ENCODE results near the gene FBXL19.
"Not testable (repeated sequence)": the region's sequence is repeated elsewhere in the genome, so short reads cannot be mapped to it uniquely, and the experiment has no call there.

The FBXL19 gene, protein sequence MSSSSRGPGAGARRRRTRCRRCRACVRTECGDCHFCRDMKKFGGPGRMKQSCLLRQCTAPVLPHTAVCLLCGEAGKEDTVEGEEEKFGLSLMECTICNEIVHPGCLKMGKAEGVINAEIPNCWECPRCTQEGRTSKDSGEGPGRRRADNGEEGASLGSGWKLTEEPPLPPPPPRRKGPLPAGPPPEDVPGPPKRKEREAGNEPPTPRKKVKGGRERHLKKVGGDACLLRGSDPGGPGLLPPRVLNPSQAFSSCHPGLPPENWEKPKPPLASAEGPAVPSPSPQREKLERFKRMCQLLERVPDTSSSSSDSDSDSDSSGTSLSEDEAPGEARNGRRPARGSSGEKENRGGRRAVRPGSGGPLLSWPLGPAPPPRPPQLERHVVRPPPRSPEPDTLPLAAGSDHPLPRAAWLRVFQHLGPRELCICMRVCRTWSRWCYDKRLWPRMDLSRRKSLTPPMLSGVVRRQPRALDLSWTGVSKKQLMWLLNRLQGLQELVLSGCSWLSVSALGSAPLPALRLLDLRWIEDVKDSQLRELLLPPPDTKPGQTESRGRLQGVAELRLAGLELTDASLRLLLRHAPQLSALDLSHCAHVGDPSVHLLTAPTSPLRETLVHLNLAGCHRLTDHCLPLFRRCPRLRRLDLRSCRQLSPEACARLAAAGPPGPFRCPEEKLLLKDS

DNA sequence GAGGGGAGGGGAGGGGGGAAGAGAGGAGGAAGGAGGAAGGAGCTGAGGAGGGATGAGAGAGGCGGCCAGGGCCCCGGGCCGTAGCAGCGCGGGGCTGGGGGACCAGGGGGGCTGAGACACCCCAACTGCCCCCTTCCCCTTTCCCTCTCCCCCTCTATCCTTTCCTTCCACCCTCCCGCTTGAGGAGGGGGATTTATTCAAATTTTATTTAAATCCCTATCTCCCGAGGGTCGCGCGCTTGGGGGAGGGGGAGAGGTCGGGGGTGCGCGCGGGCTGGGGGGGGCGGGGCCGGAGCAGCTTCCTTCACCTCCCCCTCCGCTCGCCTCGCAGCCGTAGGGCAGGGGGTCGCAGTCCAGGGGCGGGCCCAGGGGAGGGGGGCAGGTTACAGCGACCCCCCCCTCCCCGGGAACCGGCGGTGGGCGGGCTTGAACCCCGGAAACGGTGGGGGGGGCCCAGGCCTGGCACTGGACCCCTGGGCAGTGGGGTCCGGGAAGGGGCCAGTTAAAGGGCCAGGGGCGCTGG lies at the start of gene FBXL19:
FBXL19 (plus strand) TSS at position 19 of the 522 bp plus-strand sequence. CDS start 2,183 bp downstream, outside the sequence.
- DNase-seq, result no peak

DNA sequence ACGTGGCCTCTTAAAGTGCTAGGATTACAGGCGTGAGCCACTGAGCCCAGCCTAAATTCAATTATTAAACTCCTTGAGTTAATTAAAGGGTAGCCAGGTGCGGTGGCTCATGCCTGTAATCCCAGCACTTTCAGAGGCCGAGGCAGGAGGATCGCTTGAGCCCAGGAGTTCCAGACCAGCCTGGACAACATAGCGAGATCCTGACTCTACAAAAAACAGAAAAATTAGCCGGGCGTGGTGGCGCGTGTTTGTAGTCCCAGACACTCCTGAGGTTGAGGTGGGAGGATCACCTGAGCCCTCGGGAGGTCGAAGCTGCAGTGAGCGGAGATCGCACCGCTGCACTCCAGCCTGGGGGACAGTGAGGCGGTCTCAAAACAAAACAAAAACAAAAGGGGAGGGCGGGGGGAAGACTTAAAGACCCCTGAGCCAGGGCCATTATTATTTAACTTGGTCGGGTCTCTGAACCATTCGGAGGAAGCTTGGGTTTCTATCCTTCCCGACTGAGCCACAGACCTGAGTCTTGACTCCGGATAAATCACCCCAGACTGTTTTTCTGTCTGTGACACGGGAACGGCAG lies 49.0 kb upstream of the FBXL19 start:
- no peak for DNase-seq

DNA sequence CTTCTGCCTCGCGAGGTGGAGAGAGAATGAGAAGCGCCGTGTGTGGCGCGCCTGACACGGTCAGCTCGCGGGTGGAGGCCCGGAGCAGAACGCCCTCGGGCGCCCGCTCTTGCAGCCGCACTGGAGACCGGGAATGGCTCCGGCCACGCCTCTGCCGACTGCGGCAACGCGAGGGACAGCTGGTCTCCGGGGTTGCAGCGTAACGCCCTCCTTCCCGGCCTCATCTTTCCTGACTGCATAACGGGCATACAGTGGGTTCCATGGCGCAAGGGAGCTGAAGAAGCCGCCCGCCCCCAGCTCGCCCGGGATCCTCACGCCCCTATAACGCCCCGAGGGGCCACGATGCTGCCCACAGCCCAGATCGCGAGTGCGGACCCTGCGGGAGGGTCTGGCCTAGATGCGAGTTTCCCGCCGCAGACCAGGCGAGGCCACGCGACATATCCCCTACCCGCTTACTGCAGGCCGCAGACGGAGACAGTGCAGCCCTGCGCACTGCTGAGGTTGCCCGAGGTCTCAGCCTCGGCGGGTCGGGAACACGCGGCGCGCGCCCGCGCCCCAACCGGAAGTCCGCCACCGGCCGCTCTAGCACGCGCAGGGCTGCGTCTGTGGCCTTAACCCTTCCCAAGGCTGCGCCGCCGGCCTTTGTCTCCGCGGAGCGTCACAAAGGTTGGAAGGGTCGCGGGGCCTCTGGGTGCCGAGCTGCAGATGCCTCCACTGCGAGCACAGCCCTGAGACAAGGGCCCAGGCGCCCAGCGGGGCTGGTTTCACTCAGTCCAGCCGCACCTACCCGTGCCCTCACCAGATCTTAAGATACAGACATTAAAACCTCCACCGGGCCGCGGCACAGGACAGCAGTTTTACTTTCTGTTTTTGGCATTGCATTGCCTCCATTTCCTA lies 48.3 kb upstream of the FBXL19 start:
- peak; percentile 89 for DNase-seq

DNA sequence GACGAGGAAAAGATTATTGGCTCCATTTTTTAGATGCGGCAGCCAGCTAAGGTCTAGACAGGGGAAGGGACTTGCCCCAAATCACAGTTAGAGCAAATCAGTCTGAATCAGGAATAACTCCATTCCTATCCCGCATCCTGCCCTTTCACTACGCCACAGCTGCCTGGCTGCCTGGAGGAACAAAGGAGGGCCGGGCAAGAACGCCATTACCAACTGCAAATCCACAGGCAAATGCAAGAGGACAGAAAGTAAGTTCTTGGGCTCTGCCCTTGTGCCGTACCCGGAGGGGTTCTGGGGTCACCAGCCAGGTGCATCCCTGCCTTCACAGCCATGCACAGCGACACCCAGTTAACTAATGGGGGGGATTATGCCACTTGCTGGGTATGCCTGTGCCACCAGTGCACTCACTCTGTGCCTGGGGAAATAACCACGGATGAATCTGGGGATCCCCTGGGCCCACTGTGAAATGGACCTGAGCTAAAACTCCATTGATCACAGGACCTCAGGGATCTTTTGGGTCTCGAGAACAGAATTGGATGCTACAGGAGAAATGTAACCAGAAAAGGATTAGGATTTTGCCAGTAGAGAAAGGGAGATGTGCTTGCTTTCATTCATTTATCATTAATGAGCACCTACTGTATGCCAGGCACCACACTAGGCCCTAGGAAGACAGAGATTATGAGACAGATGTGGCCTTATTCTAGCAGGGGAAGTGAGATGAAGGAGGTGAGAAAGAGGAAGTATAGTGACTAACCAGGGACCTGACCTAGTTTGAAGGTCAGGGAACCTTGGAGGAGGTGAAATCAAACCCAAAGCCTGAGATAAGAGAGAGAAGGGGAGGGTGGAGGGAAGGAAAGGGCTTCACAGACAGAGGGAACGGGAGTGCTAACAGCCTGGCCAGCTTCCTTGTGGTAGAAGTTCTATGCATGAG lies 47.2 kb upstream of the FBXL19 start:
- no peak for DNase-seq

DNA sequence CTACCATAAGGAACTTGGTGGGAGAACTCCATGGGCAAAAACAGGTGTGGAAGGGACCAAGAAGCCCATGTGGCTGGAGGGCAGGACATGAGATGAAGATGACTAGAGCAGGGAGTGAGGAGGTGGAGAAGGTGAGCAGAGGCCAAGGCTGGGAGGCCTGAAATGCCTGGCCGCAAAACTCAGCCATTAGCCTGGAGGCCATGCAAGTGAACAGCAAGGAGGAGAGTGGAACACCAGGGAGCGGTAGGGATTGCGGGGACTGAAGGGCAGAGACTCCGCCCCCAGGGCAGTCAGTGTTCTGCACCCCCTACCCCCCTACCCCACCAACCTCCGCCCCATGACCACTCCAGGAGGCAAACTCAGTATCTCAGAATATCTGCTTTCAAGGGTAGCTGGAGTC lies 46.5 kb upstream of the FBXL19 start:
- no peak for DNase-seq

DNA sequence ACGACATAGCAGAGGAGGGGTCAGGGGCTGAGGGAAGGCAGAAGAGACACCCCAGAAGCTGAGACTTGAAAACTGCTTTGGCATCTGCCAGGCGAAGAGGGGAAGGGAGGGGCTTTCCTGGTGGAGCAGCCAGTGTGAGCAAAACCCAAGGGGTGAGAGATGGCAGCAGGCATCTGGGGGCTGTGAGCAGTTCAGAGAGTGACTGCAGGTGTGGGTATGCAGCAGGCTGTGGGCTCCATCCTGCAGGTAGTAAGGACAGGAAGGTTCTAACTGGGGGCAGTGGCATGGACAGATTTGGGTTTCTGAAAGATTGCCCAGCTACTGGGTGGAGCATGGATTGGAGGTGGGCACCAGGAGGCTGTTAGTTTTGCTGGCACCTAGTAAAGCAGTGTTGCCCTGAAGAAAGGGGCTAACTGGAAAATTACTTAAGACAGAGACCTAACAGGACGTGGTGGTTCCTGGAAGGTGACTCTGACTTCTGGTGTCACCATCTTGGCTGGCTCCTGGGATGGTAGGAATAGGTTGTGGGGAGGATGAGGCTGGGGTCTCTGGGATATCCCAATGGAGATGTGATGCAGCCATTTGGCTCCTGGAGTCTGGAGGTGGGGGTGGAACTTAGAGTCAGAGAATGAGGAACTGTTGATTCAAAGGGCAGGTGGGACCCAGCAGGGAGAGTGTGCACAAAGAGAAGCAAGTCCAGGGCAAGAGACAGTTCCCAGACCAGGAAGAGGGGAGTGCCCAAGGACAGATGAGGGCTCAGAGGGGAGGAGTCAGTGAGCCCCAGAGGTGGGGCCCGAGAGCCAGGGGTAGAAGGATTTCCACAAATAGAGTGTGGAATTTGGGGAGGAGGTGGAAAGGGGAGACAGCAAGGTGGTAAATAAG lies 40.7 kb upstream of the FBXL19 start:
- no peak for DNase-seq

DNA sequence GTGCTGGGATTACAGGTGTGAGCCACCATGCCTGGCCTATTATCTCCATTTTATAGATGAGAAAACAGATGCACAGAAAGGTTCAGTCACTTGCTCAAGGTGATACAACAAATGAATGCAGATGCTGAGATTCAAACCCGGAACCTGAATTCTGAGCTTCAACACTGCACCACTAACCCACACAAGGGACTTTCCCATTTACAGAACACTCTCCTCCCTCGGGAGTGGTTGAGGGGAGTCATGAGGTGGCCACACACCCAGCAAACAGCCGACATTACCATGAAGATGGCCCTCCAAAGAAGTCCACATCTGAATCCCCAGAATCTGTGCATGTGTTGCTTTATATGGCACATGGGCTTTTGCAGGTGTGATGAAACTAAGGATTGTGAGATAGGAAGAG lies 38.6 kb upstream of the FBXL19 start:
- DNase-seq, result no peak

DNA sequence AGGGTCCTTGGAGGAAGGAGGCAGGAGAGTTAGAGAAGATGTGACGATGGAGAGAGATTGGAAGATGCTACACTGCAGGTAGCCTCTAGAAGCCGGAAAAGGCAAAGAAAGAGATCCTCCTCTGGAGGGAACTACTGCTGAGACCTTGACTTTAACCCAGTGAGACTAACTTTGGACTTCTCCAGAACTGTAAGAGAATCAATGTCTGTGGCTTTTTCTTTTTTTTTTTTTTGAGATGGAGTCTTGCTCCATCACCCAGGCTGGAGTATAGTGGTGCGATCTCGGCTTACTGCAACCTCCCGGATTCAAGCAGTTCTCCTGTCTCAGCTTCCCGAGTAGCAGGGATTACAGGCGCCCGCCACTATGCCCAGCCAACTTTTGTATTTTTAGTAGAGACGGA lies 38.2 kb upstream of the FBXL19 start:
- DNase-seq, result no peak

DNA sequence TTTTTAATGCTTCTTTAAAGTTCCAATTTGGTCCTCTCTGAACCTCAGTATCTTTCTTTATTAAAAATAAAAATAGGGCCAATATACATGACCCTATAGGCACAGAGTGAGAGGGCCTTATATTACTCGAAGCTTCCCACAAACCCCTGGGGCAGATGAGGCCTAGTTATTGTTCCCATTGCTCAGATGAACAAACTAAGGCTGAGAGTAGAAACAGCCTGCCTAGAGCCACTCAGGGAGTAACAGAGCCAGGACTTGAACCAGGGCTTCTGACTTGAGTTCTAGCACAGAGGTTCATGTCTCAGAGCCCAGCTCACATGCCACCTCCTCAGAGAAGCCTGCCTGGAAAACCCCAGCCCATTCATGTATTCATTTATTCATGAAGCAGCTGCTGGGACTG lies 37.2 kb upstream of the FBXL19 start:
- DNase-seq, result no peak

DNA sequence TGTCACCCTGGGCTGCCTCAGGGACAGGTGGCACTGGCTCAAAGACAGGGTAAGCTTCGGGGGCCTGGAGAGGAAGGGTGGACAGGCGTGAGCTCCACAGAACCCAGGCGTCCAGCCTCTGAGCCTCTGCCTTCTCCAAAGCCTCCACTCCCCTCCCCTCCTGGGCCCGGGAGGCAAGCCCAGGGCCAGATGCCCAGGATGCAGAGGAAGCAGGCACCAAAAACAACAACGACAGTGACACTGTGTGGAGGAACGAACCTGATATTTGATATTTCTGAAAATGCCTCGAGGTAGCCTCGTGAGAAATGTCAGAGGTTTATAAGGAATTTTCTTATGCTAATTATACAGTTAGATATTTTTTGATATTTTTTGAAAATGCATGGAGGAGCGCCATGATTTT lies 35.4 kb upstream of the FBXL19 start:
- no peak for DNase-seq

DNA sequence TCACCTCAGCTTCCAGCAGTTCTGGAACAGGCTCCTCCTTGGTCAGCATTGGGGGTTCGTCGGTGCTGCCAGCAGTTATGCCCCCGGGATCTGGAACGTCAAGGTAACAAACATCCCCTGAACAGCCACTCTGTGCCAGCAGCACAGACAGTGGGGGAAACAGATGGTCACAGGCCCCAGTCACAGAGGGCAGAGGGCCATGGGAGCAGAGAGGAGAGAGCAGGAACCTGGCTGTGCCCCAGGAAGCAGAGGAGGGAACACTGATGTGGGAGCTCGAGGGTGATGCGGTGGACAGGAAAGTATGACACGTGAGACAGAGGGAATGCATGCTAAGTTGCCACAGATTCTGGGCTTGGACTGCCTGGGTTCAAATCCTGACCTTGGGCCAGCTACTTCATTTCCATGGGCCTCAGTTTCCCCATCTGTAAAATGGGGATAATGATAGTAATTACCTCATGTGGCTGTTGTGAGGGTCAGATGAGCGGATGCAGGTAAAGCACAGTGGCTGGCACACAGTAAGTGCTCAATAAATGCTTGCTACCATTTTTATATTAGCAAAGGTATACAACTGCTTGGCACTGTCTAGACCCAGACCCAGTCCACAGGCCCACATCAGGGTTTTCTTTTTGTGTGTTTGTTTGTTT lies 34.4 kb upstream of the FBXL19 start:
- no peak for DNase-seq

DNA sequence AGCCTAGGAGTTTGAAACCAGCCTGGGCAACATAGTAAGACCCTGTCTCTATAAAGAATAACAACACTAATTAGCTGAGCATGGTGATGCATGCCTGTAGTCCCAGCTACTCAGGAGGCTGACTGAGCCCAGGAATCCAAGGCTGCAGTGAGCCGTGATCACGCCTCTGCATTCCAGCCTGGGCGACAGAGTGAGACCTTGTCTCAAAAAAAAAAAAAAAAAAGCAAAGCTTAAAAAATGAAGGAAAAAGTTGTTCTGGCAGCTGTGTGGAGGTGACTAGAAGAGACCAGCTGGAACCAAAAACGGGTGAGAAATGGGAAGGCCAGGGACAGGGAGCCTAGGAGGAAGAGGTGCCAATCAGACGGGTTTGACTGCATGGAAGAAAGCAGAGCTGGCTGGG lies 33.7 kb upstream of the FBXL19 start:
- no peak for DNase-seq

DNA sequence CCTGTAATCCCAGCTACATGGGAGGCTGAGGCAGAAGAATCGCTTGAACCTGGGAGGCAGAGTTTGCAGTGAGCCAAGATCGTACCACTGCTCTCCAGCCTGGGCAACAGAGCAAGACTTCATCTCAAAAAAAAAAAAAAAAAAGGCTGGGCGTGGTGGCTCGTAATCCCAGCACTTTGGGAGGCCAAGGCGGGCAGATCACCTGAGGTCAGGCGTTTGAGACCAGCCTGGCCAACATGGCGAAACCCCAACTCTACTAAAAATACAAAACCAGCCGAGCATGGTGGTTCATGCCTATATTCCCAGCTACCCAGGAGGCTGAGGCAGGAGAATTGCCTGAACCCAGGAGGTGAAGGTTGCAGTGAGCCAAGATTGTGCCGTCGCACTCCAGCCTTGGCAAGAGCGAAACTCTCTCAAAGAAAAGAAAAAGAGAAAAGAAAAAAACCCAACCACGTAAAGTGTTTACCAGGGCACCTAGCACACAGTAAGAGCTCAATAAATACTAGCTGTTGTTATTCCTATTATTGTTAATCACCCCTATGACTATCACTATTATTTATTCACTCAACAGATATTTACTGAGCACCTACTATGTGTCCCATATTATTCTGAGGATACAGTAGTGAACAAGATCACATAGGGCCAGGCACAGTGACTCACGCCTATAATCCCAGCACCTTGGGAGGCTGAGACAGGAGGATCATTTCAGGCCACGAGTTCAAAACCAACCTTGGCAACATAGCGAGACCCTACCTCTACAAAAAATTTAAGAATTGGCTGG lies 32.1 kb upstream of the FBXL19 start:
- DNase-seq, result not testable (repeated sequence)

DNA sequence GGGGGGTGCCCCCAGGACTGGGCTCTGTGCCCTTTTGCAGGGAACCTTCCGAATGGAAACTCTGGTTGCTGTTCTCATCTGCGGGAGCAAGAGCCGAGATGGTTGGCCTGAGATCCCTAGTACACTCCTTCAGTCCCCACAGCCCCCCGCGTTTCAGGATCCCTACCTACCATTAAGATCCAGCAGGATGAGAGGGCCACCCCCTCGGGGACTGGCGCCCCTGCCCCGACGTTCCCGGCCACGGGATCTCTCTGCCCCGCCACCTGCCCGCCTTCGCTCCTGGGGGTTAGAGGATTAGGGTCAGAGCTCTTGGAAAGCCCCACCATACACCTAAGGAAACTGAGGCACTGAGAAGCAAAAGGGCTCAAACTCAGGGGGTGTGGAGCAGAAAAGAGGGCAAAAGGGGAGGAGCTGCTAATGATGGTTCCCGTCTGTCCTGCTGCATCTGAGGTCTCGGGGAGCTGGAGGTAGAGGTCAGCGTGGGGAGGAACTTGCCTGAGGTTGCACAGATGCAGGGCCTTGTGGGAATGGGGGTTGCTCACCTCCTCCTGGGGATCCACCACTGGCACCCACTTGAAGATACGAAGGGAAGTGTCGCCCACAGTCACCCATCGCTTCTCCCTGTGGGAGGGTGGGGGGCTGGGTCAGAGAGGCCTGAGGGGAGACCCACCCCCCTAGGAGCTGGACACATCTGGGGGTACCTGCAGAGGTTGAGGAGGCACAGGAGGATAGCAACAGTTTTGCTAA lies 30.5 kb upstream of the FBXL19 start:
- no peak for DNase-seq

DNA sequence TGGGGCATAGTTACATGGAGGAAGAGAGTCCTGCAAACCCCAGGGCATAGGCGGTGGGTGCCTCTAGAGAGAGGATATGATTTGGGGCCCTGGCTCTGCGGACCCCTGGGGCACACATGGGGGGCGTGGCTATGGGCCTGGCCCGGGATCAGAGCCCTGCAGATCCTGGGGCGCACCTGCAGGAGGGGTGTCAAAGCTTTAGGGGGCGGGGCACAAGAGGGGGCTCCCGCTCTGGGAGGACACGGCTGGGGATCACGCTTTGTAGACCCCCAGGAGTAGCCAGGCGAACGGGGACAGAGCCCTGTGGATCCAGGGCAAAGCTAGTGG lies 30.0 kb upstream of the FBXL19 start:
- no peak for DNase-seq

DNA sequence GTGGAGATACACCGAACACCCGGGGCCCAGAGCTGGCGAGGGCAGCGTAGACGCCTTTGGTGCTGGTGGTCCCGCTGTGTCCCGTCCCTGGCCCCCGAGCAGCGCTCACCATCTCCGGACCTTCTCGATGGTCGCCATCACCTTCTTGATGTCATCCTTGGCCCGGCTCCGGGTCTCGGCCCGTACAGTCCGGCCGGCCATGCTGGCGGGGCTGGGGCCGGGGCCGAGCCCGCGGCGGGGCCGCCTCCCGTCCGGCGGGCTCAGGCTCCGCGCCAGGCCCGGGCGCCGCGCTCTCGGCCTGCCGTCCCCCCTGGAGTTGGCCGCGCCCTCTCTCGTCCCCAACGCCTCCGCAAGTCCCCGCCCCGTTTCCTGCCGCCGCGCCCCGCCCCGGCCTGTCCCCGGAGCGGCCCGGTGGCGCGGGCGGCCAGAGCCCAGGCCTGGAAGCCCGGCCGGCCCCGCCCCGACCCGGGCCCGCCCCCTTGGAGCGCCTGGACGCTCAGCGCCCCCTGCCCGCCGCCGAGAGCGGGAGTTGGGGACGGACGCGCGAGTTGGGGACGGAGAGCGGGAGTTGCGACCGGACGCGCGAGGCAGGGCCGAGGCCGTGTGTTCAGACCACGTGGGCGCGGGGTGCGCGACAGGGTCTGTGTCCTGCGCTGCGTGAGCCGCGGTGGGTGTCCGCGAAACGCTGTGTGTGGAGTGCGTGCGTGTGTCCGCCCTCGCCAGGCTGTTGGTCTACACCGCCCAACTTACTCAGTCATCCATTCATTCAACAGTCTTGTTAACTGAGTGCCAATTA lies 29.4 kb upstream of the FBXL19 start, which contains the start of gene BCL7C:
BCL7C (minus strand) TSS at position 334 of the 796 bp plus-strand sequence; CDS start at position 201, 133 bp downstream.
- DNase-seq, result peak; percentile 83

DNA sequence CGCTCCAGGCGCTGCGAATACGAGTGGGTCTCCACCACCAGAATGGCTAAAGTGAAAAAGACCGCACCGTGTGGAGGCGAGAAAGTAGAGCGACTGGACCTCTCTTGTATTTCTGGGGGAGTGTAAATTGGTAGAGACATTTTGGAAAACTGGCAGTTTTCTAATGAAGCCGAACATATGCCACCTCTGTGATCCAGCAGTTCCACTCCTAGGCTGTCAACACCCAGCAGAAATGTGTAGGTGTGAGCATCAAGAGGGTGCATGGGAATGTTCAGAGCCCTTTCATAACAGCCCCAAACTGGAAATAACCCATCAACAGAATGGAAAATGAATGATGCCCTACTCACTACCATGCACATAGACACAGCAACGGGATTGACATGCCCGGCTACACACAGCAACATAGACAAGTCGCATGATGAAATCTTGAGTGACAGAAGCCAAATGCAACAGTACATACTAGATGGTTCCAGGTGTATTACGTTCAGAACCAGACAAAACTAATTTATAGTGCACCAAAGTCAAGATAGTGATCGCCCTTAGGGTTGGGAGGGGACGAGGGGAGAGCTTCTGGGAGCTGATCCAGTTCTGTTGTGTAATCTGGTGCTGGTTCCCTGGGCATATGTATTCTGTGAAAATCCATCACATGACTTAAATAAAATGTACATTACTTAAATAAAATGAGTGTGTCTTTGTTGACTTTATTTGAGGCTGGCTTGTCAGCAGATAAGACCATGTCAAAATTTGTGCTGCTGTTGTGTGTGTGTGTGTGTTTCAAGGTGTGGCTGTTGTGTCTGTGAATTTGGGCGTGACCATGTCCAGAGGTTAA lies 28.6 kb upstream of the FBXL19 start:
- DNase-seq, result no peak
